B cell (primary cell): Measurements from ENCODE around the gene SH3RF1. TPM values are rescaled to one million over a fixed set of nuclear protein-coding genes. Genes with fewer than 3 reads are reported as not detected.

Experiments
- ATAC-seq: fragments of 200-7000 bp; cut with Tn5 transposase; one replicate; pipeline ENCODE4 v1.10.0; 2021; ENCODE audit warnings: low read depth, mild to moderate bottlenecking, moderate number of reproducible peaks, moderate library complexity
- CTCF ChIA-PET: fragments of 350-600 bp; sonication (Branson Sonifier 250); formaldehyde crosslinking; loops from one replicate; lab custom pipeline; 2021; ENCODE audit warnings: antibody characterized with exemption, inconsistent platforms; lab: Charles Lee
- POLR2A ChIA-PET: fragments of 350-600 bp; sonication (Branson Sonifier 250); formaldehyde crosslinking; loops from one replicate; lab custom pipeline; 2021; ENCODE audit warnings: antibody characterized with exemption; lab: Charles Lee
- DNase-seq: peaks from one replicate; pipeline ENCODE4 v3.0.0; 2013
- H2AFZ ChIP-seq: 2 replicates; pipeline ENCODE4 v1.6.1; 2012; ENCODE audit warnings: mild to moderate bottlenecking, low read depth, low read length; ENCODE audit not compliant: insufficient read depth, poor library complexity, severe bottlenecking
- H3K27ac ChIP-seq, 2 donors: 1 replicate in 1 of 2; 2 replicates in 1 of 2; pipeline ENCODE4 v1.5.1; 2012 to 2013; ENCODE audit warnings: low read length in 2 of 2, mild to moderate bottlenecking in 2 of 2, moderate library complexity in 1 of 2
- H3K27me3 ChIP-seq, 4 experiments: fragments of 200-600 bp in 1 of 4; sonication (generic) in 1 of 4; replicated peaks in 1 of 4; 1 replicate in 2 of 4; 2 replicates in 2 of 4; pipeline versions ENCODE4 v1.6.1 to v1.7.0; 2013 to 2016; ENCODE audit warnings: low read length in 3 of 4, mild to moderate bottlenecking in 2 of 4, mixed read lengths in 1 of 4, moderate library complexity in 1 of 4; ENCODE audit not compliant: insufficient read depth in 4 of 4, control insufficient read depth in 3 of 4; ENCODE audit errors: control extremely low read depth in 1 of 4
- H3K36me3 ChIP-seq, 2 experiments: replicated peaks in 1 of 2; 1 replicate in 1 of 2; 2 replicates in 1 of 2; pipeline versions ENCODE4 v1.6.1 to v1.7.1; 2013; ENCODE audit warnings: low read length in 1 of 2; ENCODE audit not compliant: insufficient read depth in 2 of 2, control insufficient read depth in 1 of 2; ENCODE audit errors: control extremely low read depth in 1 of 2, extremely low read depth in 1 of 2
- H3K4me1 ChIP-seq, 2 donors: fragments of 200-600 bp in 1 of 2; sonication (generic) in 1 of 2; 1 replicate in 1 of 2; 2 replicates in 1 of 2; pipeline versions ENCODE4 v1.5.1 to v1.6.1; 2013 to 2017; ENCODE audit warnings: low read length in 2 of 2; ENCODE audit not compliant: control insufficient read depth in 2 of 2, insufficient read depth in 2 of 2
- H3K4me2 ChIP-seq: replicated peaks from 2 replicates; pipeline ENCODE3; 2012; ENCODE audit warnings: mild to moderate bottlenecking, low read depth, low read length; ENCODE audit not compliant: poor library complexity, severe bottlenecking
- H3K4me3 ChIP-seq, 5 experiments: fragments of 200-600 bp in 1 of 5; sonication (generic) in 1 of 5; 1 replicate in 3 of 5; 2 replicates in 2 of 5; pipeline versions ENCODE4 v1.5.1 to v1.7.0; 2011 to 2016; ENCODE audit warnings: low read length in 4 of 5, mild to moderate bottlenecking in 4 of 5, low read depth in 2 of 5, control low read depth in 1 of 5, moderate library complexity in 1 of 5; ENCODE audit not compliant: insufficient read depth in 1 of 5; ENCODE audit errors: control extremely low read depth in 1 of 5, extremely low read depth in 1 of 5
- H3K79me2 ChIP-seq: fragments of 200-600 bp; sonication (generic); one replicate; pipeline ENCODE4 v1.6.0; 2016; ENCODE audit warnings: low read length; ENCODE audit not compliant: control insufficient read depth, insufficient read depth
- H3K9ac ChIP-seq: fragments of 200-600 bp; sonication (generic); 2 replicates; pipeline ENCODE4 v1.6.1; 2017; ENCODE audit warnings: mild to moderate bottlenecking, low read length, moderate library complexity
- H3K9me3 ChIP-seq, 3 donors: one replicate each; pipeline versions ENCODE4 v1.6.1 to v1.7.1; 2013; ENCODE audit warnings: low read length in 2 of 3; ENCODE audit not compliant: control insufficient read depth in 2 of 3, insufficient read depth in 1 of 3; ENCODE audit errors: control extremely low read depth in 1 of 3
- H4K20me1 ChIP-seq: 2 replicates; pipeline ENCODE4 v1.6.0; 2012; ENCODE audit warnings: mild to moderate bottlenecking, low read length; ENCODE audit not compliant: insufficient read depth, control insufficient read depth, poor library complexity, severe bottlenecking
- H3K27ac Mint-ChIP-seq: one replicate; pipeline ENCODE4 v1.8.0; 2021; ENCODE audit warnings: mixed read lengths
- H3K27me3 Mint-ChIP-seq: one replicate; pipeline ENCODE4 v1.8.0; 2021; ENCODE audit warnings: mixed read lengths
- H3K4me1 Mint-ChIP-seq: one replicate; pipeline ENCODE4 v1.8.0; 2021; ENCODE audit warnings: mixed read lengths
- H3K4me3 Mint-ChIP-seq: one replicate; pipeline ENCODE4 v1.8.0; 2021; ENCODE audit warnings: mixed read lengths
- H3K9me3 Mint-ChIP-seq: one replicate; pipeline ENCODE4 v1.8.0; 2022; ENCODE audit warnings: mixed read lengths; ENCODE audit not compliant: insufficient read depth
- CTCF ChIP-seq: fragments of 200-600 bp; IDR thresholded peaks from one replicate; pipeline ENCODE4 v1.8.0; 2022; ENCODE audit warnings: antibody characterized with exemption, mild to moderate bottlenecking
- EZH2 ChIP-seq: IDR thresholded peaks from 2 replicates; pipeline ENCODE4 v1.6.1; 2012; ENCODE audit warnings: borderline replicate concordance, low read depth, mild to moderate bottlenecking, moderate library complexity, low read length; ENCODE audit not compliant: insufficient read depth, poor library complexity, severe bottlenecking
- WGBS: methylation state at CpG from one replicate; pipeline ENCODE4 v1.1.5; 2013; ENCODE audit warnings: missing lambda C conversion rate; ENCODE audit not compliant: insufficient coverage; 5-methylcytosine and 5-hydroxymethylcytosine counted together
- intact Hi-C: fragments of 100-400 bp; cut with micrococcal nuclease; formaldehyde crosslinking; loops from one replicate; pipeline ENCODE4 v1.10.0; 2022
- polyA plus RNA-seq: library from polyadenylated mRNA; depleted of rRNA; stranded (reverse); fragments of >200 nt; gene quantifications from 2 replicates; pipeline ENCODE4 v1.2.3, GENCODE V29; 2012
- total RNA-seq, 2 donors: library from RNA; stranded (reverse); fragments of 120-200 nt in 1 of 2; gene quantifications; 1 replicate in 1 of 2; 2 replicates in 1 of 2; pipeline versions ENCODE4 v1.2.3 to v1.2.4, GENCODE V29; 2013 to 2022

SH3RF1 gene
- total and polyA plus RNA-seq, 2 donors (not counting 1 experiment from before 2014, with no cell fraction given), result 2.0 to 5.4 TPM

- Mint-ChIP-seq H3K4me1 (peaks cover 28% of the 10 kb centered on the region), H3K27me3 (no peaks in the 10 kb centered on the region), H3K27ac (peak overlapping the region; percentile 20), H3K4me3 (peak overlapping the region; percentile 94), H3K9me3 (no peaks in the 10 kb centered on the region)
- Histone ChIP-seq H3K27ac (no peak overlapping the region), H3K4me1 (peaks cover 23 to 27% of the 10 kb centered on the region in 2 donors), H3K79me2 (peaks cover 8% of the 10 kb centered on the region), H3K9me3 (no peaks in the 10 kb centered on the region), H2AFZ (no peak overlapping the region), H3K4me2 (peak overlapping the region; percentile 98), H3K9ac (peak overlapping the region; percentile 84), H3K36me3 (no peaks in the 10 kb centered on the region), H3K4me3 (peak overlapping the region in 1 of 5 experiments; percentile 90), H3K27me3 (peaks cover 0 to 7% (median 0%) of the 10 kb centered on the region in 4 experiments), H4K20me1 (no peaks in the 10 kb centered on the region)
- DNase-seq (no peak), ATAC-seq (no peak)
- ChIA-PET POLR2A (interaction anchor here (0.6 kb wide), 1 partner anchor 66 kb away, joined by 3 read pairs; no protein-coding TSS in a partner anchor), CTCF (interaction anchor here (1.1 to 2.1 kb wide), 4 partner anchors 14 to 244 kb away, joined by 3 to 5 read pairs (median 4); no protein-coding TSS in a partner anchor)
- TF ChIP-seq EZH2, result no peak
- TF ChIP-seq CTCF, result no peak
- intact Hi-C loops, result no loop called here
- 99% methylated on average over 10 of the region's 13 CpGs for WGBS
These were observed 1.6 kb downstream of the SH3RF1 start for GRCh38 chr4:169268951-169269760.

GRCh38 chr4:169267070-169267469, 3.7 kb downstream of the SH3RF1 start:
- Histone ChIP-seq H3K4me2 (no peak overlapping the region), H3K4me3 (no peak overlapping the region), H2AFZ (no peak overlapping the region), H3K79me2 (peaks cover 12% of the 10 kb centered on the region), H3K9ac (no peak overlapping the region), H3K36me3 (no peaks in the 10 kb centered on the region), H3K27me3 (peaks cover 0 to 7% (median 0%) of the 10 kb centered on the region in 4 experiments), H3K27ac (no peak overlapping the region), H3K9me3 (no peaks in the 10 kb centered on the region), H4K20me1 (no peaks in the 10 kb centered on the region), H3K4me1 (peaks cover 17 to 21% of the 10 kb centered on the region in 2 donors)
- no peak overlapping the region for H3K27ac Mint-ChIP-seq
- intact Hi-C loops, result no loop called here
- ATAC-seq (no peak), DNase-seq (no peak)
- ChIA-PET POLR2A (no interaction called here), CTCF (no interaction called here)
- no CpG with 5 or more reads among the region's 1 CpG for WGBS
- H3K27me3 Mint-ChIP-seq, result no peaks in the 10 kb centered on the region
- no peak for TF ChIP-seq CTCF
- no peak for TF ChIP-seq EZH2
- peaks cover 20% of the 10 kb centered on the region for H3K4me1 Mint-ChIP-seq
- H3K4me3 Mint-ChIP-seq, result no peak overlapping the region
- H3K9me3 Mint-ChIP-seq, result no peaks in the 10 kb centered on the region
